Karpas-422 (cell line): ENCODE results near the gene PCYT2. TPM values are rescaled to one million over a fixed set of nuclear protein-coding genes. Genes with fewer than 3 reads are reported as not detected.

Source experiments
- DNase-seq: peaks from one replicate; pipeline ENCODE4 v3.0.0-alpha.2; 2015
- H2AFZ ChIP-seq: fragments of 200-600 bp; sonication (generic); 2 replicates; pipeline ENCODE4 v1.6.1; 2014; ENCODE audit warnings: antibody characterized with exemption, low read length, mixed read lengths
- H3K27ac ChIP-seq: fragments of 200-600 bp; sonication (generic); 2 replicates; pipeline ENCODE4 v1.5.1; 2014; ENCODE audit warnings: mild to moderate bottlenecking, low read length, moderate library complexity
- H3K27me3 ChIP-seq: fragments of 200-600 bp; sonication (generic); 2 replicates; pipeline ENCODE4 v1.6.1; 2014; ENCODE audit warnings: low read length, mixed read lengths
- H3K36me3 ChIP-seq: fragments of 200-600 bp; sonication (generic); 2 replicates; pipeline ENCODE4 v1.6.1; 2014; ENCODE audit warnings: low read length, mixed read lengths; ENCODE audit not compliant: insufficient read depth
- H3K4me1 ChIP-seq: fragments of 200-600 bp; sonication (generic); 2 replicates; pipeline ENCODE4 v1.6.1; 2014; ENCODE audit warnings: mild to moderate bottlenecking, low read length, mixed read lengths
- H3K4me2 ChIP-seq: fragments of 200-600 bp; sonication (generic); 2 replicates; pipeline ENCODE4 v1.6.1; 2014; ENCODE audit warnings: low read length, low read depth, mild to moderate bottlenecking; ENCODE audit not compliant: poor library complexity, severe bottlenecking
- H3K4me3 ChIP-seq: fragments of 200-600 bp; sonication (generic); 2 replicates; pipeline ENCODE4 v1.5.1; 2014; ENCODE audit warnings: mild to moderate bottlenecking, antibody characterized with exemption, low read length, mixed read lengths
- H3K79me2 ChIP-seq: fragments of 200-600 bp; sonication (generic); 2 replicates; pipeline ENCODE4 v1.6.1; 2014; ENCODE audit warnings: mild to moderate bottlenecking, low read length, mixed read lengths
- H3K9ac ChIP-seq: fragments of 200-600 bp; sonication (generic); 2 replicates; pipeline ENCODE4 v1.6.0; 2014; ENCODE audit warnings: low read length
- H3K9me2 ChIP-seq: fragments of 200-600 bp; sonication (generic), shearing (Covaris generic); replicated peaks from 2 replicates; pipeline ENCODE4 v1.6.0; 2014; ENCODE audit warnings: mild to moderate bottlenecking, low read length, moderate library complexity; ENCODE audit not compliant: insufficient read depth
- H3K9me3 ChIP-seq: fragments of 300-700, 200-600 bp; sonication (generic); 2 replicates; pipeline ENCODE4 v1.6.1; 2014; ENCODE audit warnings: low read length, mixed read lengths
- H4K20me1 ChIP-seq: fragments of 200-600 bp; sonication (generic); 2 replicates; pipeline ENCODE4 v1.6.1; 2014; ENCODE audit warnings: mild to moderate bottlenecking, antibody characterized with exemption, low read length, low read depth; ENCODE audit not compliant: insufficient read depth
- total RNA-seq: library from RNA; depleted of rRNA; stranded (reverse); fragments of >200 nt; shearing (Covaris generic); gene quantifications from 2 replicates; pipeline ENCODE4 v1.2.3, GENCODE V29; 2014; ENCODE audit warnings: low replicate concordance

PCYT2 gene
- total RNA-seq, 1 experiment from 2014 or later, result 20.9 TPM

GRCh38 chr17:81939218-81939617 lies 28.0 kb upstream of the PCYT2 start:
- DNase-seq, result no peak
- Histone ChIP-seq H3K9me2 (no peaks in the 10 kb centered on the region), H3K4me3 (no peak overlapping the region), H3K4me2 (no peak overlapping the region), H3K27me3 (no peaks in the 10 kb centered on the region), H3K9me3 (no peaks in the 10 kb centered on the region), H3K79me2 (no peaks in the 10 kb centered on the region), H3K4me1 (peaks cover 11% of the 10 kb centered on the region), H4K20me1 (no peaks in the 10 kb centered on the region), H2AFZ (no peak overlapping the region), H3K36me3 (no peaks in the 10 kb centered on the region), H3K9ac (no peak overlapping the region), H3K27ac (no peak overlapping the region)

GRCh38 chr17:81935709-81936084 lies 24.5 kb upstream of the PCYT2 start:
- DNase-seq, result no peak
- no peak overlapping the region for H2AFZ ChIP-seq
- no peaks in the 10 kb centered on the region for H3K79me2 ChIP-seq
- no peaks in the 10 kb centered on the region for H4K20me1 ChIP-seq
- H3K36me3 ChIP-seq, result no peaks in the 10 kb centered on the region
- H3K27me3 ChIP-seq, result no peaks in the 10 kb centered on the region
- no peaks in the 10 kb centered on the region for H3K9me3 ChIP-seq
- no peaks in the 10 kb centered on the region for H3K4me1 ChIP-seq
- H3K9ac ChIP-seq, result no peak overlapping the region
- H3K27ac ChIP-seq, result no peak overlapping the region
- H3K9me2 ChIP-seq, result no peaks in the 10 kb centered on the region
- H3K4me2 ChIP-seq, result no peak overlapping the region
- no peak overlapping the region for H3K4me3 ChIP-seq

- Histone ChIP-seq H3K36me3 (no peaks in the 10 kb centered on the region), H4K20me1 (no peaks in the 10 kb centered on the region), H3K9me3 (no peaks in the 10 kb centered on the region), H3K4me2 (no peak overlapping the region), H2AFZ (no peak overlapping the region), H3K27ac (no peak overlapping the region), H3K4me3 (no peak overlapping the region), H3K27me3 (no peaks in the 10 kb centered on the region), H3K4me1 (no peaks in the 10 kb centered on the region), H3K79me2 (no peaks in the 10 kb centered on the region), H3K9ac (no peak overlapping the region), H3K9me2 (no peaks in the 10 kb centered on the region)
- no peak for DNase-seq
Measured at GRCh38 chr17:81934850-81935708, 23.9 kb upstream of the PCYT2 start.

- no peaks in the 10 kb centered on the region for H3K4me1 ChIP-seq
- H3K4me3 ChIP-seq, result no peak overlapping the region
- H3K9me2 ChIP-seq, result no peaks in the 10 kb centered on the region
- no peaks in the 10 kb centered on the region for H3K27me3 ChIP-seq
- H3K4me2 ChIP-seq, result no peak overlapping the region
- H4K20me1 ChIP-seq, result no peaks in the 10 kb centered on the region
- H3K79me2 ChIP-seq, result no peaks in the 10 kb centered on the region
- no peak overlapping the region for H2AFZ ChIP-seq
- no peaks in the 10 kb centered on the region for H3K9me3 ChIP-seq
- H3K9ac ChIP-seq, result no peak overlapping the region
- no peak overlapping the region for H3K27ac ChIP-seq
- no peaks in the 10 kb centered on the region for H3K36me3 ChIP-seq
- DNase-seq, result no peak
Measured at GRCh38 chr17:81934098-81934757, 23.0 kb upstream of the PCYT2 start.

- Histone ChIP-seq H3K4me3 (no peak overlapping the region), H3K9ac (no peak overlapping the region), H3K27me3 (no peaks in the 10 kb centered on the region)
Measured at GRCh38 chr17:81933178-81933699, 22.0 kb upstream of the PCYT2 start.

GRCh38 chr17:81932333-81932983 lies 21.3 kb upstream of the PCYT2 start:
- H3K4me3 ChIP-seq, result no peak overlapping the region
- no peaks in the 10 kb centered on the region for H3K27me3 ChIP-seq
- no peak overlapping the region for H3K27ac ChIP-seq
- DNase-seq, result no peak
- no peaks in the 10 kb centered on the region for H4K20me1 ChIP-seq
- no peak overlapping the region for H3K4me2 ChIP-seq
- H2AFZ ChIP-seq, result no peak overlapping the region
- no peaks in the 10 kb centered on the region for H3K36me3 ChIP-seq
- H3K9ac ChIP-seq, result no peak overlapping the region
- H3K9me2 ChIP-seq, result no peaks in the 10 kb centered on the region
- H3K9me3 ChIP-seq, result no peaks in the 10 kb centered on the region
- H3K4me1 ChIP-seq, result peaks cover 8% of the 10 kb centered on the region
- no peaks in the 10 kb centered on the region for H3K79me2 ChIP-seq

More at GRCh38 chr17:81933178-81933699, 22.0 kb upstream of the PCYT2 start:
- Histone ChIP-seq H2AFZ (no peak overlapping the region), H3K79me2 (no peaks in the 10 kb centered on the region), H3K36me3 (no peaks in the 10 kb centered on the region), H4K20me1 (no peaks in the 10 kb centered on the region), H3K4me2 (no peak overlapping the region), H3K27ac (no peak overlapping the region), H3K4me1 (peaks cover 5% of the 10 kb centered on the region), H3K9me3 (no peaks in the 10 kb centered on the region), H3K9me2 (no peaks in the 10 kb centered on the region)
- DNase-seq, result no peak

- H3K79me2 ChIP-seq, result peaks cover 4% of the 10 kb centered on the region
- no peak overlapping the region for H3K27ac ChIP-seq
- no peaks in the 10 kb centered on the region for H4K20me1 ChIP-seq
- H3K9ac ChIP-seq, result no peak overlapping the region
- no peak overlapping the region for H3K4me3 ChIP-seq
- H2AFZ ChIP-seq, result no peak overlapping the region
- H3K27me3 ChIP-seq, result no peaks in the 10 kb centered on the region
- H3K4me1 ChIP-seq, result peaks cover 8% of the 10 kb centered on the region
- H3K4me2 ChIP-seq, result no peak overlapping the region
- H3K9me2 ChIP-seq, result no peaks in the 10 kb centered on the region
- no peaks in the 10 kb centered on the region for H3K9me3 ChIP-seq
- no peaks in the 10 kb centered on the region for H3K36me3 ChIP-seq
- DNase-seq, result no peak
Measured at GRCh38 chr17:81931557-81932332, 20.5 kb upstream of the PCYT2 start.
